Mesendoderm (in vitro differentiated cells): Measurements from ENCODE around the gene PILRA. TPM values are rescaled to one million over a fixed set of nuclear protein-coding genes. Genes with fewer than 3 reads are reported as not detected.
"Not testable (repeated sequence)": the region's sequence is repeated elsewhere in the genome, so short reads cannot be mapped to it uniquely, and the experiment has no call there.

ENCODE experiments used
- DNase-seq: peaks from one replicate; pipeline ENCODE4 v3.0.0; 2013
- H2AK5ac ChIP-seq: 2 replicates; pipeline ENCODE4 v1.6.1; 2013; ENCODE audit warnings: low read length, inconsistent platforms
- H2BK120ac ChIP-seq: 2 replicates; pipeline ENCODE4 v1.6.1; 2013; ENCODE audit warnings: low read depth, mild to moderate bottlenecking, low read length, moderate library complexity, mixed read lengths
- H2BK15ac ChIP-seq: replicated peaks from 2 replicates; pipeline ENCODE4 v1.6.1; 2013; ENCODE audit warnings: low read depth, mild to moderate bottlenecking, moderate library complexity
- H2BK5ac ChIP-seq: 2 replicates; pipeline ENCODE4 v1.6.1; 2013; ENCODE audit warnings: low read length, inconsistent platforms
- H3K18ac ChIP-seq: 2 replicates; pipeline ENCODE4 v1.6.1; 2013; ENCODE audit warnings: mild to moderate bottlenecking, low read length, mixed read lengths
- H3K23ac ChIP-seq: one replicate; pipeline ENCODE4 v1.6.1; 2013; ENCODE audit warnings: low read length
- H3K27ac ChIP-seq: 2 replicates; pipeline ENCODE4 v1.5.1; 2013; ENCODE audit warnings: low read depth, mild to moderate bottlenecking, inconsistent platforms, low read length, moderate library complexity
- H3K27me3 ChIP-seq: 2 replicates; pipeline ENCODE4 v1.6.1; 2013; ENCODE audit warnings: low read length, control low read depth, mild to moderate bottlenecking, inconsistent platforms; ENCODE audit not compliant: insufficient read depth, poor library complexity
- H3K36me3 ChIP-seq: 2 replicates; pipeline ENCODE4 v1.6.1; 2013; ENCODE audit warnings: low read length, inconsistent platforms; ENCODE audit not compliant: control insufficient read depth, insufficient read depth
- H3K4ac ChIP-seq: one replicate; pipeline ENCODE4 v1.6.1; 2013; ENCODE audit warnings: low read depth, mild to moderate bottlenecking, low read length, moderate library complexity
- H3K4me1 ChIP-seq: 2 replicates; pipeline ENCODE4 v1.6.1; 2013; ENCODE audit warnings: low read depth, low read length, inconsistent platforms; ENCODE audit not compliant: control insufficient read depth
- H3K4me2 ChIP-seq: 2 replicates; pipeline ENCODE4 v1.6.1; 2013; ENCODE audit warnings: low read length
- H3K4me3 ChIP-seq: 2 replicates; pipeline ENCODE4 v1.5.1; 2013; ENCODE audit warnings: mild to moderate bottlenecking, low read length
- H3K56ac ChIP-seq: one replicate; pipeline ENCODE4 v1.6.1; 2013; ENCODE audit warnings: low read length
- H3K79me1 ChIP-seq: 2 replicates; pipeline ENCODE4 v1.6.1; 2013; ENCODE audit warnings: low read length, inconsistent platforms
- H3K79me2 ChIP-seq: 2 replicates; pipeline ENCODE4 v1.6.1; 2013; ENCODE audit warnings: mild to moderate bottlenecking, low read length; ENCODE audit not compliant: control insufficient read depth, insufficient read depth
- H3K9ac ChIP-seq: 2 replicates; pipeline ENCODE4 v1.6.1; 2013; ENCODE audit warnings: low read length, inconsistent platforms
- H4K5ac ChIP-seq: one replicate; pipeline ENCODE4 v1.6.1; 2013; ENCODE audit warnings: low read length
- H4K8ac ChIP-seq: one replicate; pipeline ENCODE4 v1.6.1; 2013; ENCODE audit warnings: low read depth, mild to moderate bottlenecking, control low read depth, low read length, moderate library complexity
- WGBS: extraction: QIAGEN DNeasy Blood & Tissue Kit; methylation state at CpG from one replicate; pipeline ENCODE4 v1.1.7; 2013; ENCODE audit warnings: low lambda C conversion rate, missing lambda C conversion rate; ENCODE audit not compliant: insufficient coverage; ENCODE audit errors: extremely low coverage; 5-methylcytosine and 5-hydroxymethylcytosine counted together
- polyA plus RNA-seq, 2 experiments: library from polyadenylated mRNA; stranded (reverse); fragments of 200-250 nt; gene quantifications; one replicate each; pipeline ENCODE4 v1.2.3, GENCODE V29; 2013

The PILRA gene
- polyA plus RNA-seq (2013, experiment 1 of 2) = 1.7 TPM
- polyA plus RNA-seq (2013, experiment 2 of 2) = 1.9 TPM

DNA sequence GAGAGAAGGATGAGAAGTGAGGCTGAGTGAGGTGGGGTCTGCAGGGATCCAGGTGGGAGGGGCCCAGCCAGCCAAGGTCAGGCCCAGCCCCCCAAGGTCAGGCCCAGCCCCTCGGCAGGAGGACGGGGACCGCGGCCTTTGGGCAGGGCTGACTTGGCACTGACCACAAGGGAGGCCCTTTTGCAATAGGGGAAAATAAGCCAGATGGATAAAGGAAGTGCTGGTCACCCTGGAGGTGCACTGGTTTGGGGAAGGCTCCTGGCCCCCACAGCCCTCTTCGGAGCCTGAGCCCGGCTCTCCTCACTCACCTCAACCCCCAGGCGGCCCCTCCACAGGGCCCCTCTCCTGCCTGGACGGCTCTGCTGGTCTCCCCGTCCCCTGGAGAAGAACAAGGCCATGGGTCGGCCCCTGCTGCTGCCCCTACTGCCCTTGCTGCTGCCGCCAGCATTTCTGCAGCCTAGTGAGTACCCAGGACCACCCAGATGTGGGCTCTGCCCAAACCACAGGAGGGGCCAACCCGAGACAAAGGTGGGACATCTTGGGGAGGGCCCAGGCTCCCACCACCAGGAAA is at the start of gene PILRA:
TSS of gene PILRA (plus strand) at position 227 of the 571 bp plus-strand sequence. CDS start at position 397, 170 bp downstream.
- Histone ChIP-seq H2BK15ac (no peak within 1 kb of the TSS), H3K79me1 (no peaks in the 10 kb centered on the region), H3K18ac (no peak within 1 kb of the TSS), H3K56ac (no peak within 1 kb of the TSS), H3K4me3 (no peak within 1 kb of the TSS), H2BK120ac (no peak within 1 kb of the TSS), H3K4me1 (no peaks in the 10 kb centered on the region), H3K9ac (no peak within 1 kb of the TSS), H3K4me2 (no peak within 1 kb of the TSS), H3K4ac (no peak within 1 kb of the TSS), H3K27ac (no peak within 1 kb of the TSS), H2AK5ac (no peak within 1 kb of the TSS), H3K79me2 (no peaks in the 10 kb centered on the region), H4K8ac (no peak within 1 kb of the TSS), H4K5ac (no peak within 1 kb of the TSS), H3K23ac (no peak within 1 kb of the TSS), H3K27me3 (no peaks in the 10 kb centered on the region), H2BK5ac (no peak within 1 kb of the TSS), H3K36me3 (no peaks in the 10 kb centered on the region)
- WGBS = no CpG with 5 or more reads among the region's 12 CpGs
- no peak for DNase-seq

DNA sequence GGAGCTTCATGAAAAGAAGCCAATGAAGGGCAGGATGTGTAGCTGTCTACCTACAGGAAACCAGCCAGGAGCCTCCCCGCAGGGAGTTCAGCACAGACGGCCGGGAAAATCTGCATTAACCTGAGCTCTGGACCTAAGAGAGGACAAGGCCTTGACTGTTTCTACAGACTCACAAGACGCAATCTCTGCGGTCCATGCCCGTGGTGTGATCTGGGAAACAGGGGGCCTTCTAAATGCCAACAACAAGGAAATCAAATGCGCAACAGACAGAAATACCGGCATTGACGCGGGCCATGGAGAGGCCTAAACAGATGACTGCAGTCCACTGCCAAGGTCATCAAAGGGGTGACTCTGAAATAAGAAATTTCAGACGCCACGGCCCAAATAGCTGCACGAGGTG is 49.1 kb upstream of the PILRA start:
- not testable (repeated sequence) for H4K5ac ChIP-seq, H3K36me3 ChIP-seq
- WGBS = no CpG with 5 or more reads among the region's 13 CpGs

DNA sequence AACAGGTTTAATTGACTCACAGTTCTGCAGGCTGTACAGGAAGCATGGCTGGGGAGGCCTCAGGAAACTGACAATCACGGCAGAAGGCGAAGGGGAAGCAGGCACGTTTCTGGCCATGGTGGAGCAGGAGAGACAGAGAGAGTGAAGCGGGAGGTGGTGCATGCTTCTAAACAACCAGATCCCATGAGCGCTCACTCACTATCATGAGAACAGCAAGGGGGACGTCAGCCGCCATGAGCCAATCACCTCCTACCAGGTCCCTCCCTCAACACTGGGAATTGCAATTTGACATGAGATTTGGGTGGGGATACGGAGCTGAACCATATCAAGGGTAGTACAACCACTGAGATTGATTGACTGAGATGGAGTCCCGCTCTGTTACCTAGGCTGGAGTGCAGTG is 47.6 kb upstream of the PILRA start:
- H2BK15ac ChIP-seq, H4K8ac ChIP-seq, H2AK5ac ChIP-seq, H4K5ac ChIP-seq, H3K4me1 ChIP-seq, DNase-seq, H3K36me3 ChIP-seq, H3K4me3 ChIP-seq, H3K27ac ChIP-seq, H3K9ac ChIP-seq, H2BK120ac ChIP-seq, H3K4ac ChIP-seq, H3K18ac ChIP-seq, H2BK5ac ChIP-seq, H3K79me1 ChIP-seq, H3K23ac ChIP-seq, H3K56ac ChIP-seq, H3K27me3 ChIP-seq, H3K4me2 ChIP-seq, H3K79me2 ChIP-seq: not testable (repeated sequence)
- WGBS = no CpG with 5 or more reads among the region's 9 CpGs

More for the DNA sequence above, 49.1 kb upstream of the PILRA start:
- not testable (repeated sequence) for H3K4ac ChIP-seq, H3K9ac ChIP-seq, H3K4me3 ChIP-seq, H2AK5ac ChIP-seq, H3K18ac ChIP-seq, H3K4me1 ChIP-seq, H3K56ac ChIP-seq, H2BK120ac ChIP-seq, DNase-seq, H3K27me3 ChIP-seq, H3K79me2 ChIP-seq, H3K4me2 ChIP-seq, H3K27ac ChIP-seq, H2BK5ac ChIP-seq, H3K23ac ChIP-seq, H3K79me1 ChIP-seq, H4K8ac ChIP-seq, H2BK15ac ChIP-seq

DNA sequence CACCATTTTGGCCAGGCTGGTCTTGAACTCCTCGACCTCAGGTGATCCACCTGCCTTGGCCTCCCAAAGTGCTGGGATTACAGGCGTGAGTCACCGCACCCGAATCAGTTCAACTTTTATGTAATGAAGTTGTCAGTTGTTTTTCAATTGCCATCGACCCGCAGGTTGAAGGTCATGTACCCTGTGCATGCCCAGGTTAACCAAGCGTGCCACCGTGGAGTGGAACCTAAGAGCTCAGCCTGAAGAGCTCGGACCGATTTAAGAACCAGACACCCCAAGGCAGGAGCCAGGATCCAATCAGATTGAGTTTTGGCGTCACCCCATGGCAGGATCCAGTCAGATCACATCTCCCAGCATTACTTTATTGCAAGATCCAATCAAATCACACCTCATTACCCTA is 46.4 kb upstream of the PILRA start:
- H3K27ac ChIP-seq, H3K79me2 ChIP-seq, H3K79me1 ChIP-seq, H3K4me2 ChIP-seq, H2BK15ac ChIP-seq, H2AK5ac ChIP-seq, H3K56ac ChIP-seq, H2BK120ac ChIP-seq, H3K4ac ChIP-seq, H4K5ac ChIP-seq, H3K23ac ChIP-seq, H3K18ac ChIP-seq, H3K4me3 ChIP-seq, H3K9ac ChIP-seq, H3K36me3 ChIP-seq, H3K4me1 ChIP-seq, H4K8ac ChIP-seq, H3K27me3 ChIP-seq, H2BK5ac ChIP-seq: not testable (repeated sequence)
- no CpG with 5 or more reads among the region's 11 CpGs for WGBS
- DNase-seq = peak; percentile 13

DNA sequence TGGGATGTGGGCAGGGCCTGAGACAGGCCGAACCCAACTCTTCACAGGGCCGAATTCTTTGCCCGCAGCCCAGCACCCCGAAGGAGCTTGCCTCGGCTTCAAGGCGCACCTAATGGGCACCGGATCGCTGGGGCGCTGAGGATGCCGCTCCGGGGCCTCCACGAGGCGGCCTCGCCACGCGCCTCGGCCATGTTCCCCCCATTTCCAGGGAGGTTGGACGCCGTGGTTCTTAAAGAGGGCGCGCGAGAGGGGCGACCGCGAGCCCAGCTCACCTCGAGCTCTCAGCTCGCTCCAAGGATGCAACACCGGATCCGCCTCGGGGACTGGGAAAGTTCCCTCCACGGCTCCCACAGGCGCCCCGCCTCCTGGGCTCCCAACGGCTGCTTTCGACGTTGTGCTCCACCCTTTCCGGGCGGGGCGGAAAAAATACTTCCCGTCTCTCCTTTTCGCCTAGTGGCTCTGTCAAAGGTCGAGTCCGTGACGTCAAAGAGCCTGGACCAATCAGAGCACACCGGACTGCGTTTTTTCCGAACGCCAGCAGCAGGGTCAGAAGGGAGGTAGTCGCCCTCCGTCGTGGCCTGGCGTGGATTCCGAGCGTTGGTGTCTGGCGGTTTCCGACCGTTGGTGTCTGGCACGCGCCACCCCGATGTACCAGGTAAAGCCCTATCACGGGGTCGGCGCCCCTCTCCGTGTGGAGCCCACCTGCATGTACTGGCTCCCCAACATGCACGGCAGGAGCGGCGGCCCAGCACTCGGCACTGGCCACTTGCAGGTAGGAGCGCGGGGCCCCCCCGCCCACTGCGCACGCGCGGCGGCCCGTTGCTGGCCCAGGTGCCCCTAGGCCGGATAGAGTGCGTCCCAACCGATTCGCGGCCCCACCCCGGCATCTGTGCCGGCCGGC is 37.5 kb upstream of the PILRA start:
- not testable (repeated sequence) for H4K8ac ChIP-seq, H3K4me1 ChIP-seq, H3K4ac ChIP-seq, H2BK5ac ChIP-seq, H3K79me1 ChIP-seq, H4K5ac ChIP-seq, H3K36me3 ChIP-seq, H3K27me3 ChIP-seq, H2AK5ac ChIP-seq, H3K4me2 ChIP-seq, H3K23ac ChIP-seq, H2BK120ac ChIP-seq, H2BK15ac ChIP-seq, H3K79me2 ChIP-seq
- Histone ChIP-seq H3K18ac (peak overlapping the region; percentile 22), H3K56ac (peak overlapping the region; percentile 92), H3K4me3 (peak overlapping the region; percentile 73), H3K9ac (peak overlapping the region; percentile 86), H3K27ac (peak overlapping the region; percentile 84)
- WGBS = no CpG with 5 or more reads among the region's 85 CpGs
- peak; percentile 97 for DNase-seq
